Iris pigment epithelial cell (primary cell): ENCODE data around the gene GDE1.
A peak's percentile ranks its signal among the peaks of the same experiment; 100 is the strongest.
"Not testable (repeated sequence)": the region's sequence is repeated elsewhere in the genome, so short reads cannot be mapped to it uniquely, and the experiment has no call there.

ENCODE experiments used
- DNase-seq: peaks from one replicate; pipeline ENCODE4 v3.0.0-alpha.2; 2011; ENCODE audit warnings: low read depth

GDE1 gene, protein sequence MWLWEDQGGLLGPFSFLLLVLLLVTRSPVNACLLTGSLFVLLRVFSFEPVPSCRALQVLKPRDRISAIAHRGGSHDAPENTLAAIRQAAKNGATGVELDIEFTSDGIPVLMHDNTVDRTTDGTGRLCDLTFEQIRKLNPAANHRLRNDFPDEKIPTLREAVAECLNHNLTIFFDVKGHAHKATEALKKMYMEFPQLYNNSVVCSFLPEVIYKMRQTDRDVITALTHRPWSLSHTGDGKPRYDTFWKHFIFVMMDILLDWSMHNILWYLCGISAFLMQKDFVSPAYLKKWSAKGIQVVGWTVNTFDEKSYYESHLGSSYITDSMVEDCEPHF

DNA sequence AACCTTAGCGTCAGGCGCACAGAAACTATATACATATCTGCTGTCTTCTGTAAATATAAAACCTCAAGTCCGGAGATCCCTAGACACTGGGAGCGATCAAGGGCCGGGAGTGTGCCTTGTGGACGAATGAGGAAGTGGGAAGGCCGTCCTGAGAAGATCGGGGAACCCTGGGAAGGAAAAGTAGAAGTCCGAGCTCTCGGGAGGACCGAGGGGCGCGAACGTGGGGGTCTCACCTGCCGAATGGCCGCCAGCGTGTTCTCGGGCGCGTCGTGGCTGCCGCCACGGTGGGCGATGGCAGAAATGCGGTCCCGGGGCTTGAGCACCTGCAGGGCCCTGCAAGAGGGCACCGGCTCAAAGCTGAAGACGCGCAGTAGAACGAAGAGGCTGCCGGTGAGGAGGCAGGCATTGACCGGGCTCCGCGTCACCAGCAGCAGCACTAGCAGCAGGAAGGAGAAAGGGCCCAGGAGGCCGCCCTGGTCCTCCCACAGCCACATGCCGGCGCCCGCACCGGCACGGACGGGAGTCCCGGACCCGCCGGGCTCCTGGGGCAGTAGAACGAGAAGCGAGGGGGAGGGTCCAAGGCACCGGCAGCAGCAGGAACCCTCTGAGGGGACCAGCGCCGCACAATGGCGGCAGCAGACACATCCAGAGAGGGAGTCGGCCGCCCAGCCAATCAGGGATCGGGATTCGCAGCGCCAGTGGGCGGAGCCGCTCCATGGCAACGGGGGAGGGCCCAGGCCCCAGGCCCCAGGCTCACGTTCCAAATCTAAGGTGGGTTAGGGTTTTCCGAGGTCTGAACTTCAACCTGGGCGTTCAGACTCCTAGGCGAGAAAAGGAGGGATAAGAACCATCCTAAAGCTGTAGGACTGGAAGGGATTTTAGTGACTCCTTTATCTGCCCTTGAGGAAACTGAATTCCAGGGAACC lies at the start of gene GDE1:
GDE1 (minus strand) TSS at position 628 of the 926 bp plus-strand sequence; CDS start at position 494, 134 bp downstream.
- DNase-seq, result peak; percentile 88

DNA sequence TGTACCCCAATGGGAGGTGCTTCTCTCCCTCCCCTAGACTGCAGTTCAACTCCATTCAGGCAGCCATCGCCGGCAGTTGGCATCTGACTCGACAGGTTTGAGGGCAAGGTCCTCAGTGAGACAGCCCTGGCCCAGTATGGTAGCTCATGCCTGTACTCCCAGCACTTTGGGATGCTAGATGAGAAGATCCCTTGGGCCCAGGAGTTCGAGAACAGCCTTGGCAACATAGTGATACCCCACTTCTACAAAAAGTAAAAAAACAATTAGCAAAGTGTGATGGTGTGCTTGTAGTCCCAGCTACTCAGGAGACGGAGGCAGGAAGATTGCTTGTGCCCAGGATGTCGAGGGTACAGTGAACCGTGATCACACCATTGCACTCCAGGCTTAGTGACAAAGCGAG lies 45.7 kb upstream of the GDE1 start:
- DNase-seq, result no peak

DNA sequence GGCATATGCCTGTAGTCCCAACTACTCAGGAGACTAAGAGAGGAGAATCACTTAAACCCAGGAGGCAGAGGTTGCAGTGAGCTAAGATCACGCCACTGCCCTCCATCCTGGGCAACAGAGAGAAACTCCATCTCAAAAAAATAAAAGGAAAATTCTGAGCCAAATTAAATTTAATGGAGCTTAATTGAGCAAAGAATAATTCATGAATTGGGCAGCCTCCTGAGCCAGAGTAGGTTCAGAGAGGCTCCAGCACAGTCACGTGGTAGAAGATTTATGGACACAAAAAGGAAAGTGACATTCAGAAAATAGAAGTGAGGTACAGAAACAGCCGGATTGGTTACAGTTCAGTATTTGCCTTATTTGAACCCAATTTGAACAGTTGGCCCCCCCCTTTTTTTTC lies 44.5 kb upstream of the GDE1 start:
- no peak for DNase-seq

DNA sequence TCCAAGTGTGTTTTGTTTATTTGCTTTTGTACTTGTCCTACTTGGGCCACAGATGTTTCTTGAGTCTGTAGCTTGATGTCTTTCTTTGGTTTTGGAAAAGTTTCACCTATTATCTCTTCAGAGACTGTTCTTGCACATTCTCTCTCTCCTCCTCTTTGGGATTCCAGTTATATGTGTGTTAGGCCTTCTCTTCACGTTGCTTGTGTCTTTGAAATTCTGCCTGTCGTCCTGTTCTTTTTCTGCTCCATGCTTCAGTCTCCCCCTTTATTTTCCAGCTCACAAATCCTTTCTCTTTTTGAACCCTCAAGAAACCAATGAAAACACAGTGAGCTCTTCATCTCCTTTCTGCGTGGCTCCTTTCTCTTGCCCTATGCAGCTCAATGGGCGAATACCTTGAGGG lies 41.5 kb upstream of the GDE1 start:
- no peak for DNase-seq

DNA sequence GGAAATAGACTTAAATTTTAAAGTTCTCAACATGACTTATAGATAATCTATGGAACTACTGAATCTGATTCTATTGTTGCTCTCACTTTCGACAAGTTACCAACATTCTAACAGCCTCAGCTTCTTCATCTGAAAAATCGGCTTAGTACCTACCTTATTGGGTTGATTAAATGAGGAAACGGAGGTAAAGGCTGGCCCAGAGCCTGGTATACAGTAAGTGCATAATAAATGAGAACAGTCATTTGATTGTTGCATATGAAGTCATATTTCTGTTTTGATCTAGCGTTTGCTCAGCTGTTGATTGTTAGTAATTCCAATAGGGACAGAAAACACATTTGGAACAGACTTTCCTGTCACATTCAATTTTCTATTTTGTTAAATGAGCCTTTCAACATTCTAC lies 38.2 kb upstream of the GDE1 start:
- DNase-seq, result no peak

DNA sequence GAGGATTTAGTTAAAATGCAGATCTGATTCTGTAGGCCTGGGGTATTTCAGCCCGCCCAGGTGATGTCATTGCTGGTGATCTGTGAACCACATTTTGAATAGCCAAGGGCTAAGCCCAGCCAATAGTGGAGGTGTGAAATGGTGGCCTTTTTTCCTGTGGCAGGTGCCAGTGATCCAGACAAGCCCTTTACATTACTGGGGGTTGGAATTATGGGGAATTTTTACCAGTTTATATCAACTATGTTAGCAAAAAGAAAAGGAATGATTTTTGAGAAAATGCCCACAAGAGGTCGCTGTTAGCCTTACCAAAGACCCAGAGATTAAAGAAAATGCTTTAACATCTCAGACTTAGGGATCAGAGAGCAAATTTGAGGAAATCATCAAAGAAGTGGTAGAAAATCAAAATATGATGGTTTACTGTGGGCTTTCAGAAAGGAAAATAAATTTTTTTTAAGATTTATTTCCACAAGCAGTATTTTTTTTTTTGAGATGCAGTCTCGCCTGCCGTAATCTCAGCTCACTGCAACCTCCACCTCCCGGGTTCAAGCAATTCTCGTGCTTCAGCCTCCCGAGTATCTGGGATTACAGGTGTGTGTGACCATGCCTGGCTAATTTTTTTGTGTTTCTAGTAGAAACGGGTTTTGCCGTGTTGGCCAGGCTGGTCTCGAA lies 37.5 kb upstream of the GDE1 start:
- peak; percentile 67 for DNase-seq

DNA sequence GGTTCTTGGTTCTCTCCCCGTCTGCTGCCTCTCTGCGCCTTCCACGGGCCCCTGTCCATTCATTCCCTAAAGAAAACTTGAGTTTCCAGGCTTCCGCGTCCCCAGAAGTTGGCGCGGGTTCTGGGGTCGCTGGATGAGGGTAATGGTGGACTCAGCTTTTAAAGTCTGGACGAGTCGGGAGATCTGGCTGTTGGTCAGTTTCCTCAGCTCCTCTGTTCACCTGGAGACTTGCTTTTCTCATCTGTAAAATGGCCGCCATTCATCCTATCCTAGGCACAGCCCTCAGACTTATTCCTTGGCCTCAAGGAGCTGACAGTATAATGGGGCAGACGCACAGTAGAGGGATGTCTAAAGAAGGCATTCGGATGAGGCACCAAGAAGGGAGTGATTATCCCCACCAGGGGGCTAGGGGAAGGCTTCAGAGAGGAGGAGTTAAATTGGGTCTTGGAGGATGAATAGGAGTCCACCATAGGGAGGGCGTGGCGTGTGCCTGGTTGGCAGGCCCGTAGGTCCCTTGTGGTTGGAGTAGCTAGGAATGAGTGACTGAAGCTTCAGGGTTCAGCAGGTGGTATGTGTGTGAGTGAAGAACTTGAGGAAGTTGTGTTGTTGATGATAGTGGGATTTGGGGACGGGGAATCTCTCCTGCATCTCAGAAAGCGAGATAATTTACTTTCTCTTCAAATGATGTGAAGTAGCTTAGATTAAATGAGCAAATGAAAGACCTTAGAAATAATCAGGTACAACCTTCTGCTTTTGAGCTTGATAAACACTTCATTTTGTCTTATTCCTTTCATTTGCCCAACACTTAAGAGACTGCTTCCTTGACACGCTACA lies 34.3 kb upstream of the GDE1 start:
- DNase-seq, result peak; percentile 31

DNA sequence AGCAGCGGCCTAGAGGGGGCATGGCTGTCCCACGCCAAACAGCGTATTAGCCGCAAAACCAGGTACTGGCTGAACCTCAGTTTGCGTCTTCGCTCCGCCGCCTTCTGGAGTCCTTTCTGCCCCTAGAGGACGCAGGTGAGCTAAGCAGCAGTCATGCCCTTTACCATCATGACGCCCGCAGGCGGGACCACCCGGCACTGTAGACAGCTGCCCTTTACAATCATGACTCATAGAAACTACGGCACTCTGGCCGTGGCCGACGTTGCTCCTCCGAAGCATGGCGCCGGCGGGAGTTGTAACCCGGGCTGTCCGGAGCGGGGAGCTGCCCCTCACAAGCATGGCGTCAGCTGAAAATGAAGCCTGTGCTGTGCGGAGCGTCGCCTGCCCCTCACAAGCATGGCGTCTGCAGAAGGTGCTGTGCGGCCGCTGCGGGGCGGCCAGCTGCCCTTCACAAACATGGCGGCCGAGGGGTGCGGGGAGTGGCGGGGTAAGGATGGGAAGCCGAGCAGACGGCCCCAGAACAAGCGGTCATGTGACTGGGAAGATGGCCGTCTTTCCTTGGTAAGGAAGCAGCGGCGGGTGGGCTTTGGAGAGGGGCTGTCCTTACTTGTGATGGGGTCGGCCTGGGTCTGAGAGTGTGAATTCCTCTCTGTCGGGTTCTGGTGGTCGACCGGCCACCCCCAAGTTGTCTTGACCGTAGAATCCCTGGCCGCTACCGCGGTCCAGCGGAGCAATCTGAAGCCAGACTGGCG lies 33.5 kb upstream of the GDE1 start, which contains the start of gene VPS35L:
VPS35L (plus strand) TSS at position 518 of the 752 bp plus-strand sequence; CDS start at position 545, 27 bp downstream.
- peak; percentile 99 for DNase-seq

DNA sequence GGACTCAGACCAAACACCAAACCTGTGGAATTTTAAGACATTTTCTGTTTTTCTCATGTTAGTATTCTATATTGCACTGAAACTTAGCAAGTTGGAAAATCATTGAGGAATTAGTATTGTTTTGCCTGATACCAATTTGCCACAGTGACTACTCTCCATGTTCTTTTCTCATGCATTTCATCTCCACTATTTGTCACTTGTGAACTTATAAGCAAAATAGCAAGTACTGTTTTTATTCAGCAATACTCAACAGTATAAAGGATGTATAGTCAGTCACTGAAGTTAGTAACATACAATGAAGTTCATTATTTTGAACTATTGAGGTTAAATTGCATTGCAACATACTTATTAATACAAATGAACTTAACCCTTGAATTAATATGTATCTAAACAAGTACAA lies 27.8 kb upstream of the GDE1 start:
- no peak for DNase-seq

DNA sequence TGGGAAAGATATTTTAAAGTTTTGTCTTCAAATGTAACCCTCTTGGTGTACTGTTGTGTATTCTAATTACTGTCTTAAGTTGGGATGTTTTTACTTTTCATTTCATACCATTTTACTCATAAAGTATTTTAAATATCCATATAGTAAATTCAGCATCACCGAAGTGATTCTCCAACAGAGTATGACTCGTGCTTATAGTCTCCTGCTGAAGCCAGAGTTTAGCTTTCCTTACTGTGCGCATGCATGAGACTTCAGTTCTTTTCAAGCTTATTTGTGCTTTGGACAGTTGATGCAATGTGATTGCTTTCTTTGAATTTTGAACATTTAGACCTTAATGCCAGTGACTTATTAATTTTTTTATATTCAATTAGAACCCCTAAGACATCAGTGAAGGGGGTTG lies 26.2 kb upstream of the GDE1 start:
- DNase-seq, result peak; percentile 3

DNA sequence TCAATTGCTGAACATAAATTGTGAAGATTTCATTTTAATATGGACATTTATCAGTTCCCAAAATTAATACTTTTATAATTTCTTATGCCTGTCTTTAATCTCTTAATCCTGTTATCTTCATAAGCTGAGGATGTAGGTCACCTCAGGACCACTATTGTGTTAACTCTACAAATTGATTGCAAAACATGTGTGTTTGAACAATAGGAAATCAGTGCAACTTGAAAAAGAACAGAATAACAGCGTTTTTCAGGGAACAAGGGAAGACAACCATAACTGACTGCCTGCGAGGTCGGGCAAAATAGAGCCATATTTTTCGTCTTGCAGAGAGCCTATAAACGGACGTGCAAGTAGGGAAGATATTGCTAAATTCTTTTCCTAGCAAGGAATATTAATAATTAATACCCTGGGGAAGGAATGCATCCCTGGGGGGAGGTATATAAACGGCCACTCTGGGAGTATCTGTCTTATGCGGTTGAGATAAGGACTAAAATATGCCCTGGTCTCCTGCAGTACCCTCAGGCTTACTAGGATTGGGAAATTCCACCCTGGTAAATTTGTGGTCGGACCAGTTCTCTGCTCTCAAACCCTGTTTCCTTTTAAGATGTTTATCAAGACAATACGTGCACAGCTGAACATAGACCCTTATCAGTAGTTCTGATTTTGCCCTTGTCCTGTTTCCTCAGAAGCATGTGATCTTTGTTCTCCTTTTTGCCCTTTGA lies 21.5 kb upstream of the GDE1 start:
- DNase-seq, result not testable (repeated sequence)

DNA sequence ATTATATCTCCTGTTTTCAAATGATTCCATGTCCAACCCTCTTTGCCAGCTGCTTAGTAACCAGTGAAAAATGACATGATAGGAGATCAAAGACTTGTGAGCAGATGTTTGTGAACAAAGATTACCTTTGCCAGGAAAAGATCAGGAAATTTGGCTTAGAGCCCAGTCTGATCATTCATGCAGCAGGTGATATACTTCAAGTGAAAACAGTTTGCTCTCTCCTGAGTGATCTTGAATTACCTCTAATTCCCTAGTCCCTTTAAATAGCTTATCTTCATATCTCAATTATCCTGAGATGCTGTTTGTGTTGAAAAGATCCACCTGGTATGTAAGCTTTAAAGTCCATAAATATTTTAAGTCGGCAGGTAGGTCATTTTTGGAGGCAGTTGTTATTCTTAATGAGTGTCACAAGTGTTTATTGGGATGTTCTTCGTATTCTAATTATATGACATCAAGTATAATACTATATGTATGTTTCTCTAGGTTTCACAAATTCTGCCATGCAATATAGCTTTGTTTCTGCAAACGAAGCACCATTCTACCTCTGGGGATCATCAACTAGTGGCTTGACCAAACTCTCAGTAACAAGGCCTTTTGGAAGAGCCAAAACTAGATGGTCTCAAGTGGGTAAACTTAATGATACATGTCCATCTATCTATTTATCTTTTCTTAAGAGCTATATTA lies 20.4 kb upstream of the GDE1 start:
- no peak for DNase-seq

DNA sequence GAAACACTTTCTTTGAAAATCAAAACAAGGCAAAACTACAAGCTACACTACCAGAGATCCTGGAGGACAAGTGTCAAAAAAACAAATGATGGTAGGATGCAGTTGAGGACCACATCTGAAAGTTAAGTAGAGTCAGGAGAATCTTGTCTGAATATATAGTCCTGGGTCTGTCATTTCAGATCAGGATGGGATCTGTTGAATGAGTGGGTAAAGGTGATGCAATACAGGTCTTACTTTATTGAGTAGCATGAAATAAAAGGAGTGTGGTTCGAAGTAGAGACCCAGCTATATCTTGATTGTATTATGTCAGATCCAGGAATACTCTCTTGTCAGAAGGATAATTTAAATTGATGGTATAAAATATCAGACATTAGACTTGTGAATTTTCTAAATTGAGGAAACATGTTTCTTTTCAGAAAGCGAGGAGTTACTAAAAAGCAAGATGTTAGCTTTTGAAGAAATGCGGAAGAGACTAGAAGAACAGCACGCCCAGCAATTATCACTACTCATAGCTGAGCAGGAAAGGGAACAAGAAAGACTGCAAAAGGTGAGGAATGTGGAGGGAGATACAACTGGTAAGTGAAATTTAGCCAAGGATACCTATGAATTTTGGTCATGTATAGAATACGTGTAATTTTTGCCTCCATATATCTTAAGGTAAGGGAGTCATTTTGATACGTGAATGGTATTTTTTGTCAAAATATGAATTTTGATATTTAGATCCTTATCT lies 18.5 kb upstream of the GDE1 start:
- no peak for DNase-seq

DNA sequence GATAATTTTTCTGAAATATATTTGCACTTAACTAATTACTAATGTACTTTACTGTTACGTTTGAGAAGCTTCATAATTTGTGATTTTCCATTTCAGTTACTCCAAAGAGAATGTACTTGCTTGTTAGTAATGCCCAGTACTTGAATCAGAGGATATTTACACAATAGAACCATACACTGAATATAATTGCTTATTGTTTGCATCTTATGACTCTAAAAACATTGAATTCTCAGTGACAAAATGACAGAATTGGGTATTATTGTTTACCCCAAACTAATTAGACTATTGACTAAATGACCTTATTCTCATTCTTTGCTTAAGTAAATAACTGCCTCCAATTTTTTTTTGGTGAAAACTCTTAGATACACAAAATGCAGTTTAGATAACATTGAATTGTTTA lies 10.7 kb upstream of the GDE1 start:
- no peak for DNase-seq

DNA sequence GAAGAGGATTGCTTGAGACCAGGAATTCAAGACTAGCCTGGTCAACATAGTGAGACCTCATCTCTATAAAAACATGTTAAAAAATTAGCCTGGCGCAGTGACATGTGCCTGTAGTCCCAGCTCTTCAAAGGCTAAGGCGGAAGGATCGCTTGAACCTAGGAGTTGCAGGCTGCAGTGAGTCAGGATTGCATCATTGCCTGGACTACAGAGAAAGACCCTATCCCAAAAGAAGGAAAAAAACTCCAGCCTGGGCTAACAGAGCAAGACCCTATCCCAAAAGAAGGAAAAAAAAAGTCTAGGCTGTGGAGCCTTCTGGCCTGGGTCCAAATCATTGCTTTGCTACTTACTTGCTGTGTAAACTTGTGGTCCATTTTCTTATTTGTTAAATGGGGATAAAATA lies 6.8 kb upstream of the GDE1 start:
- no peak for DNase-seq

DNA sequence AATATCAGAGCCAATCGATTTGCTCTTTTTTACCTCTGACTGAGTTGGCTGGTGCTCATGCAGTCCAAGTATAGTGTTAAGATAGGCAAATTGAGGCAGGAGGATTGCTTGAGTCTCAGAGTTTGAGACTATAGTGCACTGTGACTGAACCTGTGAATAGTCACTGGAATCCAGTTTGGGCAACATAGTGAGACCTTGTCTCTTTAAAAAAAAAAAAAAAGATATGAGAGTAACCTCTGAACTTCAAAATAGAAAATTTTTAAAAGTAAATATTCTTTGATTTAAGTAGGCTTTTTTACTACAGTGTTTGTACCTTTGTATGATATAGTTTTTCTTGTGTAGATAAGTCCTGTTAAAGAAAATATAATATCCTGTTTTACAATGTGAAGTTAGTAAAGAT lies 5.3 kb upstream of the GDE1 start:
- DNase-seq, result no peak

DNA sequence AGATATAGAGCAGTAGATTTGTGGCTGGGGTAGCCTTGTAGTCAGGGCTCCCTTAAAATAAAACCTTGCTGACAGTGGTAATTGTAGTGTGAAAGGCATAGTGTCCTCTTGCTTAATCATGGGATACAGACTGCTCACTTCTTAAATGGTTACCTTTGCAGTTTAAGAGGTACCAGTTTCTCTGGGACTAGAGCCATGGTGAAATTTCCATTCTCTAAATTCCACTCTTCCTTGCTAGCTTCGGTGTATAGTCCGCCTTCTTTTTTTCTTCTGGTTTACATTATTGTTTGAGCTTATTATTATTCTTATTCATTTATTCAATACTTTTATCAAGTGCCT lies 3.5 kb upstream of the GDE1 start:
- no peak for DNase-seq

DNA sequence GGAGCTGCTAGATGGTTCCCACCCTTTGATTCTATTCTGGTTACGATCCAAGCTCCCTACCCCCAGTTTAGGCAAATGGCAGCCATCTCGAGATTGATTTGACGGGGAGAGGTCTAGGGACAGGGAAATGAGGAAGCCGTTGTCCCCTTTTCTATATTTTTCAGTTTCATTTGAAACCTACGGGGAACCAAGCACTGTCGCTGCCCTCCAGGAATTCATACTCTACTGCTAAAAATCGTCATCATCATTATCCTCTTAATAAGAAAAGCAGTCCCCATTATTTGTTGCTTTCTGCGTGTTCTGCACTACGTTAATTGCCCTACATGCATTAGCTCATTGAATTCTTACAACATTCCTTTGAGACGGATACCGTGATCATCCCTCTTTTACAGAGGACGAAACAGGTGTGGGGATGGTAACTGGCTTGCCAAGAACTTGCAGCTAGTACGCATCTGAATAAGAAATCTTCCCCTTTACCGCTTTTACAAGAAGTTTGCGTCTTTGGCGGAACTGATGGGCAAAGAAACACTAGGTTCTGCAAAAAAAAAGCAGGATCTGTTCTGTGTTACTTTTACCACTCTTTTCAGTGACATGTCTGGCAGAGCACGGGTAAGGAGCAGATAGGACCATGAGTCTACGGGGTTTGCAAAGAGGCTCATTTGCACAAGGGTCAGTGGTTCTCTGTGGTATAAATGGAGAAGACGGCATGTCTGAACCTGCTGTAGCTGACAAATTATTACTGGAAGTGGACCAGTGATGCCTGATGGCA lies 2.9 kb upstream of the GDE1 start:
- peak; percentile 14 for DNase-seq

DNA sequence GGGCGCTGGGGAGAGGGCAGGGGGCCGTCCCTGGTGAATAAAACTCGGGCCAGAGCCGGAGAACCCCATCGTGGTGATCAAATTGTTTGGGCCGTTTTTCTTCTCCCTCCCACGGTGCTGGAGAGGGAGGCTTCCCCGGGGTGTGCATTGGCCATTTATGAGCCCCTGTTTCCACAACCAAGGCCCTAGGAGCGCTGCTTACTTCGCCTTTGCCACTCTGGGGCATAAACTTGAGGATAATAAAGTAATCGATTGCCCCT lies 2.4 kb upstream of the GDE1 start:
- DNase-seq, result peak; percentile 2
